Activated naive CD4-positive, alpha-beta T cell treated with anti-CD3 and anti-CD28 coated beads, Interleukin-2, amount 50 U/mL, for 72 hours (primary cell): ENCODE data around the gene SIVA1. TPM values are rescaled to one million over a fixed set of nuclear protein-coding genes. Genes with fewer than 3 reads are reported as not detected.
"Not testable (repeated sequence)": the region's sequence is repeated elsewhere in the genome, so short reads cannot be mapped to it uniquely, and the experiment has no call there.

Source experiments
- ATAC-seq, 2 donors: fragments of 150-1000 bp; cut with Tn5 transposase; 2 replicates each; pipeline ENCODE4 v1.10.0; 2021; ENCODE audit warnings: mild to moderate bottlenecking in 2 of 2, moderate library complexity in 2 of 2
- DNase-seq, 2 donors: peaks; one replicate each; pipeline ENCODE4 v3.0.0; 2021 to 2022; ENCODE audit warnings: low spot score in 2 of 2
- H3K27ac Mint-ChIP-seq, 2 donors: one replicate each; pipeline ENCODE4 v1.8.0; 2022; ENCODE audit warnings: mild to moderate bottlenecking in 2 of 2, mixed read lengths in 2 of 2
- H3K36me3 Mint-ChIP-seq, 2 donors: one replicate each; pipeline ENCODE4 v1.8.0; 2022; ENCODE audit warnings: mixed read lengths in 2 of 2
- H3K9me3 Mint-ChIP-seq, 2 donors: one replicate each; pipeline ENCODE4 v1.8.0; 2022; ENCODE audit warnings: mixed read lengths in 2 of 2
- total RNA-seq, 2 donors: library from RNA; stranded (reverse); gene quantifications; one replicate each; pipeline ENCODE4 v1.2.3, GENCODE V29; 2022

Gene SIVA1
- total RNA-seq, 2 donors from 2014 or later, result 86.1 to 87.1 TPM

- ATAC-seq, result no peak
- DNase-seq, result no peak
- Mint-ChIP-seq H3K36me3 (no peaks in the 10 kb centered on the region), H3K27ac (no peak overlapping the region), H3K9me3 (no peaks in the 10 kb centered on the region)
Observed at GRCh38 chr14:104742586-104743455, 10.1 kb upstream of the SIVA1 start.

GRCh38 chr14:104743461-104744380 is 9.2 kb upstream of the SIVA1 start:
- no peak for DNase-seq

GRCh38 chr14:104744484-104744883 is 8.5 kb upstream of the SIVA1 start:
- Mint-ChIP-seq H3K36me3 (no peaks in the 10 kb centered on the region), H3K27ac (no peak overlapping the region), H3K9me3 (no peaks in the 10 kb centered on the region)
- DNase-seq (no peak), ATAC-seq (no peak)

More at GRCh38 chr14:104743461-104744380, 9.2 kb upstream of the SIVA1 start:
- no peak overlapping the region for H3K27ac Mint-ChIP-seq
- ATAC-seq, result no peak
- H3K36me3 Mint-ChIP-seq, result no peaks in the 10 kb centered on the region
- H3K9me3 Mint-ChIP-seq, result no peaks in the 10 kb centered on the region

GRCh38 chr14:104745431-104745830 is 7.5 kb upstream of the SIVA1 start:
- no peak for ATAC-seq

GRCh38 chr14:104746071-104746545 is 6.8 kb upstream of the SIVA1 start:
- Mint-ChIP-seq H3K27ac (no peak overlapping the region), H3K36me3 (no peaks in the 10 kb centered on the region), H3K9me3 (no peaks in the 10 kb centered on the region)
- DNase-seq (no peak), ATAC-seq (peak in 1 of 2 donors; percentile 28)

More at GRCh38 chr14:104745431-104745830, 7.5 kb upstream of the SIVA1 start:
- no peak overlapping the region for H3K27ac Mint-ChIP-seq
- H3K9me3 Mint-ChIP-seq, result no peaks in the 10 kb centered on the region
- DNase-seq, result no peak
- no peaks in the 10 kb centered on the region for H3K36me3 Mint-ChIP-seq

- Mint-ChIP-seq H3K9me3 (no peaks in the 10 kb centered on the region), H3K27ac (no peak overlapping the region), H3K36me3 (no peaks in the 10 kb centered on the region)
- no peak for DNase-seq
- ATAC-seq, result no peak
Observed at GRCh38 chr14:104746934-104747481, 5.9 kb upstream of the SIVA1 start.

- Mint-ChIP-seq H3K36me3 (peaks cover 0 to 1% of the 10 kb centered on the region in 2 donors), H3K9me3 (no peaks in the 10 kb centered on the region), H3K27ac (no peak overlapping the region)
- ATAC-seq, result no peak
- DNase-seq, result no peak
Observed at GRCh38 chr14:104747876-104748275, 5.1 kb upstream of the SIVA1 start.

- Mint-ChIP-seq H3K27ac (no peak overlapping the region), H3K9me3 (no peaks in the 10 kb centered on the region), H3K36me3 (peaks cover 6 to 8% of the 10 kb centered on the region in 2 donors)
- DNase-seq (no peak), ATAC-seq (no peak)
Observed at GRCh38 chr14:104749111-104749649, 3.8 kb upstream of the SIVA1 start.

- no peak for ATAC-seq
- no peak for DNase-seq
- Mint-ChIP-seq H3K9me3 (no peaks in the 10 kb centered on the region), H3K36me3 (peaks cover 6 to 14% of the 10 kb centered on the region in 2 donors), H3K27ac (no peak overlapping the region)
Observed at GRCh38 chr14:104750056-104750752, 2.7 kb upstream of the SIVA1 start.

- not testable (repeated sequence) for DNase-seq
Observed at GRCh38 chr14:104750753-104751057, 2.2 kb upstream of the SIVA1 start.

GRCh38 chr14:104751539-104752422 is 1.2 kb upstream of the SIVA1 start:
- H3K27ac Mint-ChIP-seq, result peak overlapping the region in 1 of 2 donors; percentile 90
- DNase-seq (no peak), ATAC-seq (no peak)
- H3K36me3 Mint-ChIP-seq, result peaks cover 6 to 15% of the 10 kb centered on the region in 2 donors
- no peaks in the 10 kb centered on the region for H3K9me3 Mint-ChIP-seq

More at GRCh38 chr14:104750753-104751057, 2.2 kb upstream of the SIVA1 start:
- not testable (repeated sequence) for H3K27ac Mint-ChIP-seq, H3K9me3 Mint-ChIP-seq, ATAC-seq
- peaks cover 6 to 15% of the 10 kb centered on the region in 2 donors for H3K36me3 Mint-ChIP-seq

- Mint-ChIP-seq H3K27ac (peak overlapping the region in 1 of 2 donors; percentile 90), H3K9me3 (no peaks in the 10 kb centered on the region), H3K36me3 (peaks cover 6 to 15% of the 10 kb centered on the region in 2 donors)
- DNase-seq (no peak), ATAC-seq (peak; percentile 4 to 85)
Observed at GRCh38 chr14:104752423-104752734, 568 bp upstream of the SIVA1 start.

- DNase-seq (peak in 1 of 2 donors; percentile 21), ATAC-seq (no peak)
- H3K9me3 Mint-ChIP-seq, result no peaks in the 10 kb centered on the region
- peaks cover 6 to 15% of the 10 kb centered on the region in 2 donors for H3K36me3 Mint-ChIP-seq
- peak overlapping the region; percentile 90 to 91 for H3K27ac Mint-ChIP-seq
Observed at GRCh38 chr14:104753528-104754212, 723 bp downstream of the SIVA1 start.

- Mint-ChIP-seq H3K9me3 (no peaks in the 10 kb centered on the region), H3K36me3 (peaks cover 6 to 15% of the 10 kb centered on the region in 2 donors), H3K27ac (peak overlapping the region; percentile 90 to 91)
- DNase-seq (no peak), ATAC-seq (no peak)
Observed at GRCh38 chr14:104754213-104754851, 1.4 kb downstream of the SIVA1 start.
